NCI-H2196 (cell line): ENCODE results near the gene CCL3.
"Not testable (repeated sequence)": the region's sequence is repeated elsewhere in the genome, so short reads cannot be mapped to it uniquely, and the experiment has no call there.

Experiments used
- DNase-seq: peaks from one replicate; lab custom pipeline; 2025; ENCODE audit not compliant: unreplicated experiment; lab: John Stamatoyannopoulos, UW

The CCL3 gene

DNA sequence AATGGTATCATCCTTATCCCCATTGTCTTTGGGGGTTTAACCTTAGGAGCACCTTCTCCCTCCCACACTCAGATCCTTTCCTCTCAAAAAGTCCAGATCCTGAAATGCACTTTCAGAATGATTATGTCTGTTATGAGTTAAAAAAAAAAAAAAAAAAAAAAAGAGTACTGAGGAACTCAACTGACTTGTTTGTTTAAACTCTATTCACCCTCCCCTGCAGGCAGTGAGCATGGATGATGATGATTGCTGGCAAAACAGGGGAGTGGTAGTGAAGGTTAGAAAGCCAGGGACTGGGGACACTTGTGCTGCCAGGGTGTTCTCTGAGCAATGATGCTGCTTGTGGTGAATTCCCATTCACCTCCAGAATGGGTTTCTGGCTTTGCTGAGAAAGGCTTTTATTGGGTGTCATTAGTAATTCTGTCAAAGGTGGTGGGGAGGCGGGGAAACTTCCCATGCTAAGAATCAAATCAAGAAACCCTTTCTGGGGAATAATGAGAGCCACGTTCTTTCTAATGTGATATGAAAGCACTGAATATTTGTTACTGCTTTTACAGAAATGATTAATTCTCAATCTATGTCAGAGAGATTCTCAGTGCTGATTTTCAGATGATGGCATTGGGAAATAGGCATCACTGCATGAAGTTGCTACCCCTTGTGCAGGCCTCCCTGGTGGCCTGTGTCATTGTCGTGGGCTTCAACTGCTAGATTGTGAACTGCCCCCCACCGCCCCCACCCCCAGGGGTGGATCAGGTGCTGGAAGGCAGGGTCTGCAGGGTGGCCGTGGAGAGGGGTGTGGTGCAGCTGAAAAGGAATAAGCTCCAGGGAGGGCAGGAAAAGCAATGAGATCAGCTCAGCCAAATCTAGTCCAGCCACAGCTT, 27.8 kb upstream of the CCL3 start:
- no peak for DNase-seq

DNA sequence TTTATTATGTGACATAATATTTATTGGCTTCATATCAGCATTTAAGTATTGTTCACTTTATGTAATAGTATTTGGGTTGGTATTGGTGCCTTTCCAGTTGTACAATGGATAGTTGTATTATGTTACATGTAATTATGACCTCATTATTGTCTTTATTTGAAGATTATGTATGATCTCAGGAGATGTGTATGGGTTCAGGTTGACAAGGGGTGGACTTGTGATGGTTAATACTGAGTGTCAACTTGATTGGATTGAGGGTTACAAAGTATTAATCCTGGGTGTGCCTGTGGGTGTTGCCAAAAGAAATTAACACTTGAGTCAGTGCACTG, 25.7 kb upstream of the CCL3 start:
- DNase-seq = not testable (repeated sequence)

DNA sequence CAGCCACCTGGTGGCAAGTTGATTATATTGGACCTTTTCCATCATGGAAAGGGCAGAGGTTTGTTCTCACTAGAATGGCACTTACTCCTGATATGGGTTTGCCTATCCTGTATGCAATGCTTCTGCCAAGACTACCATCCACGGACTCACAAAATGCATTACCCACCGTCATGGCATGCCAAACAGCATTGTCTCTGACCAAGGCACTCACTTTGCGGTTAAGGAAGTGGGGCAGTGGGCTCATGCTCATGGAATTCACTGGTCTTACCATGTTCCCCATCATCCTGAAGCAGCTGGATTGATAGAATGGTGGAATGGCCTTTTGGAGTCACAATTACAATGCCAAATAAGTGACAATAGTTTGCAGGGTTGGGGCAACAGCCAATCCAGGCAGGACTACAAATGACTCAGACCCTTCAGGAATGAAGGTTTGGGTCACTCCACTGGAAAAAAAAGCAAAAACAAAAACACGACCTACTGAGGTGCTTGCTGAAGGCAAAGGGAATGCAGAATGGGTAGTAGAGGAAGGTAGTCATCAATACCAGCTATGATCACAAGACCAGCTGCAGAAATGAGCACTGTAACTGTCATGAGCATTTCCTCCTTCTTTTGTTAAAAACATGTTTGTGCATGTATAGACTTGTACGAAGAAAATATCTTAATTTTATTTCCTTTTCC, 25.2 kb upstream of the CCL3 start:
- DNase-seq = not testable (repeated sequence)

DNA sequence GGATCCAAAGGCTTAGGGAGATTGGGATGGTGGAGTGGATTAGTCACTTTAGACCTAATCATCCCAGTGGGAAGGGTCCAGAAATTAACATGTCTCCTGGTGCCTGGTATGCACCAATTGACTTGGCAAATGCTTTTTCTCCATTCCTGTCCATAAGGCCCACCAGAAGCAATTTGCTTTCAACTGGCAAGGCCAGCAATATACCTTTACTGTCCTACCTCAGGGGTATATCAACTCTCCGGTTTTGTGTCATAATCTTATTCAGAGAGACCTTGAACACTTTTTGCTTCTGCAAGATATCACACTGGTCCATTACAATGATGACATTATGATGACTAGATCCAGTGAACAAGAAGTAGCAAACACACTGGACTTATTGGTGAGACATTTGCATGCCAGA, 23.2 kb upstream of the CCL3 start:
- DNase-seq = not testable (repeated sequence)

DNA sequence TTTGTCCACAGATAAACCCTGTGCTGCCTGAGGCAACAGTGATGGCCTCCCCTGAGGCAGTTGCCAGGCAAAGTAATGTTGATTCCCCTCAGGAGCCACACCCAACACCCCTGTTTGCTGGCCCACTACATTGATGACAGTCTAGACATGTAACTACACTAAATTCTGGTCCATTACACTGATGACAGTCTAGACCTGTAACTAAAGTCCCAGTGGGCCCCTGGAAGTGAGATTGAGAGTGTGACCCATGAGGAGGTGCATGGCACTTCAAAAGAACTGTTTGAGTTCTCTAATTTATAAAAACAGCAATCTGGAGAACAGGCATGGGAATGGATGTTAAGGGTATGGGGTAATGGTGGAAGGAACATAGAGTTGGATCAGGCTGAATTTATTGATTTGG, 22.6 kb upstream of the CCL3 start:
- DNase-seq = no peak

DNA sequence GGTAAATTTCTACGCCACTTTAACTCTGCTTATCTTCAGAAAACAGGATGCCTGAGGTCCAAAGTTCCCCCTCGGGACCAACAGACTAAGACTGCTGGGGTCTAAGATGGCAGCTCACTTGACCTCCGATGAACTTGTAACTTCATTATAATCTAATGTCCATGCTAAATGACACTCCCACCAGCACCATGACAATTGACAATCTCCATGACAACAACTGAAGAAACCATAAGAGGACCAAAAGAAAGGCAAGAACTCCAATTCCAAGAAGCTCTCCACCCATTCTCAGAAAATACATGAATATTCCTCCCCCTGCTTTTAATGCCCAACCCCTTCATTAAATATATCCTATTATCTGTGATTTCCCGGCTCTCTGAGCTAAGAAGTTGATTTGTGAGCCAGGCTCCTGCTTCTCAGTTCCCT, 21.1 kb upstream of the CCL3 start:
- DNase-seq = no peak

DNA sequence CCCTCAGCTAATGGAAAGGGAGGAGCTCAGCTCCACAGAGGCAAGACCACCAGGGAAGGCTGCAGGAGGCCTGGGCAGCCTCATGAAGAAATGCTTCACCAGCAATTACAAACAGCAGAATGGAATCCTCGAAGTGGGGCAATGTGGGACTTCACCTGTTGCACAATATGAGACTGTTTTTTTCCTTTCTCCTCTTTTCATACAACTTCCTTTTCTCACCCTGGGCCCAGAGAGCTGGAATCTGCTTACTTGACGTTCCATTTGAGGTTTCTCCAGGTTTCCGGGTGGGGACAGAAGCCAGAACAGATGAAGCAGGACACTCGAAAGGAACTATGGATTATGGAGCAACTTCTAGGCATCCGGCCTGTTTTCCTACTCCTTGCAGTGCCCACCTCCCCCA, 18.3 kb upstream of the CCL3 start:
- DNase-seq = not testable (repeated sequence)

- no peak for DNase-seq
Measured at GRCh38 chr17:36107660-36108059, 17.7 kb upstream of the CCL3 start.

DNA sequence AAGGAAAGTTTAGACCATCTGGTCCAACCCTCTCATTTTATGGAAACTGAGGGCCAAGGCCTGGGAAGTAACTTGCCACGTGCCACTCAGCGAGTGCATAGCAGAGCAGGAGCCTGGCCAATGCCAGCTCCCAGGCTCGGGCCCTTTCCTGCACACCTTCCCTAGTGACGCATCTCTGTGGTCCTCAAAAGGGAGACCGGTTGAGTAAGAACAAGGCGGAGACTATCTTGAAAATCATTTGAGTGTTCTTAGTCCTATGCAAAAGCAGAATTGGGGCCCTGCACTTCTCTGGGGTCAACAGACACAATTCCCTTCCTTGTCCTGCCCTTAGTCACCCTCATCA, 16.5 kb upstream of the CCL3 start:
- no peak for DNase-seq

GRCh38 chr17:36105781-36106492, 16.0 kb upstream of the CCL3 start:
- no peak for DNase-seq

DNA sequence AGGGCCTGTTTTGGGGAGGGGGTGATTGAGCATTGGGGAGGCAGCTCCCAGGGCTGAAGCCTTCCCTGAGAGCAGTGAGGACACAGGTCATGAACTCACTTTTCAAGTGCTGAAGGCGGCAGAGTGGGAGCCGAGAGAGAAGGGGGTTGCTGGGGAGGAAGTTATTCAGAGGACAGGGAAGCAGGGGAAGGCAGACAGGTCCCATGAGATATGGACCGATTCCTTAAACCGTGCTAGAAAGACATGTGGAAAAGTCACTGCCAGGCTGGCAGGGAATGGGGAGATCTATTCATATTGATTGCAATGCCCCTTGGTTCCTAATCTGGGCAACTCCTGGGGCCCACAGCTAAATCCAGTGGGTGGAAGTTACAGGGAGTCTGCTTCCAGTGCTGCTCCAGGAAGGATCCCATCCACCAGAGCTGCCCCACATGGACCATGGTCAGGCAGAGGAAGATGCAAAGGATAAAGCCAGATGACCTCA, 14.8 kb upstream of the CCL3 start:
- DNase-seq = no peak

GRCh38 chr17:36104246-36104645, 14.3 kb upstream of the CCL3 start:
- DNase-seq = not testable (repeated sequence)

- DNase-seq = not testable (repeated sequence)
Measured at GRCh38 chr17:36103401-36103975, 13.5 kb upstream of the CCL3 start, which contains the start of gene CCL4. TSS of gene CCL4 (plus strand) at chr17:36103827. CDS start at chr17:36103906, 79 bp downstream.

DNA sequence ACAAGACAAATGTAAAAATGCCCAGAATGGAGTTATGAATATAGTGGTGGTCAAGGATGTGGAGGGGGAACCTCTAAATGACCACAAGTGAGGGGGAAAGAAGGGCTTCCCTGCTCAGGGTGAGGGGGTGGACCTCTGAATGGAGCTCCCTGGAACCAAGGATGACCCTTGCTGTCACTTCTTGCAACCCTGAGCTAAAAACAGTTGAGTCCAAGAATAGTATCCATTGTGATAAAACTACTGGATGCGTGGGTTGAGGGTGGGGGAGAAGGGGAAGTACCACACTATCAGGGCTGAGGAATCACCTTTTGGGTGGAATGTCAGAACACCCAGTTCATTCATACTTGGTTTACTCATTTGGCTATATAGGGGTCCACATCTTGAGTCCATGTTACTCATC, 9.1 kb upstream of the CCL3 start:
- not testable (repeated sequence) for DNase-seq

DNA sequence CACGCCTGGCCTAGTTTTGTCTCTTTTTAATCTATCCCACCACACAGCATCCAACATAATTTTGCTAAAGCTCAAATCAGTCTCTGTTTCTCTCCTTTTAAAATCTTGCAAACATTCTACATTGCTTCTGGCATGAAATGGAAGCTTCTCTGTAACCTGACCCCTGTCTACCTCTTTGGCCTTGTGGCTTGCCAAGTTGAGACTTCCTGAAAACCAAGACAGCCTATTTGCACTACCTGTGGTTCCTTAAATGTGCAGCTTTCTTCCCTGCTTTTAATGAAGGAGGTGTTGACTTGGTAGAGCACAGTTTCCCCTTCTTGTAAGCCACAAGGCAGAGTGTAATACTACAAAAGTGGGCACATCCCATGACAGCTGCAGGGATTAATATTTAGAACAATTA, 6.0 kb upstream of the CCL3 start:
- no peak for DNase-seq

DNA sequence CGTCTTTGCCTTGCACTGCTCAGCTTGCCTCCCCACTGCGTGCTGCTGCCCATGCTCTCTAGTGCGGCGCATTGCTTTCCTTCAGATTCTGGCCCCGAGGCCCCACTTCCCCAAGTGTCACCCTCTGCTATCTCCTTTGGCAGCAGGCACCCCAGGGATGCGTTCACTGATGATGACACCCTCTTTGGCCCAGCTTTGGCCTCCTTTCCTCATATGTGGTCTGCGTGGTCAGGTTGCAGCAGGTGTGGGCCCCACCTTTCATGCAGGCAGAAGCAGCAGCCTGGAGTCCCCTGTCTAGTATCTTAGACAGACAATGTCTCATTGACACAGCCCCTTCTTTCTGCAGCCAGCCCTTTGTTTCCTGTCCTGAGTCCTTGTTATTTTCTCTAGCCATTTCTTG, 4.8 kb upstream of the CCL3 start:
- no peak for DNase-seq

DNA sequence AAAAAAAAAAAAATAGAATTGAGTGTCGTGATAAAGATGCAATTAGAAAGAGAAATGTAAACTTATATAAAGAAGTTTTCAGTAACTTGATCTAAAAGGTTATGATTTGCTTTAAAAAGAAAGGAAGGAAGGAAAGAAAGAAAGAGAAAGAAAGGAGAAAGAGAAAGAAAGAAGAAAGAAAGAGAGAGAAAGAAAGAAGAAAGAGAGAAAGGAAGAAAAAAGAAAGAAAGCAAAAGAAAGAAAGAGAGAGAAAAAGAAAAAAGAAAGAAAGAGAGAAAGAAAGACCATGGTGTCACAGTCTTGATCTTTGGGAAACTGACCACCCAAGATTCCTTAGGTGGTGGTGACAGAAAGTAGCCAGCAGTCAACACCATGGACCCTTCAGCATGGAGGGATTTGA, 4.3 kb upstream of the CCL3 start:
- DNase-seq = no peak

DNA sequence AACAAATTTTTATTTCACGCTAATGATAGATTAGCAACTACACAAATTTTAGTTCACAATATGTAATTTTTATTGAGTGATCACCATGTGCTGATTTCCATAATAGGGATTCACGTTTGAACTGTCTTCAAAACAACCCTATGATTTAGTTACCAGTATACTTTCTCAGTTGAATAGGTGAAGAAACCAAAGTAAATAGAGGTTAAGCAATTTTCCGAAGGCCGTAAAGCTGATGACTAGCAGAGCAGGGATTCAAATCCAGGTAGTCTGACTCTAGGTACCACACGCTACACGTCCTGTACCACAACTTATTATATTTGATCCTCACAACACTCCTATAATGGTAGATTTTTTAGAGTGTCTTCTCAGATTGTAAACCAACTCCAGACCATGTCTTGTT, 2.8 kb upstream of the CCL3 start:
- DNase-seq = not testable (repeated sequence)

- DNase-seq = no peak
Measured at GRCh38 chr17:36092230-36092629, 2.3 kb upstream of the CCL3 start.

DNA sequence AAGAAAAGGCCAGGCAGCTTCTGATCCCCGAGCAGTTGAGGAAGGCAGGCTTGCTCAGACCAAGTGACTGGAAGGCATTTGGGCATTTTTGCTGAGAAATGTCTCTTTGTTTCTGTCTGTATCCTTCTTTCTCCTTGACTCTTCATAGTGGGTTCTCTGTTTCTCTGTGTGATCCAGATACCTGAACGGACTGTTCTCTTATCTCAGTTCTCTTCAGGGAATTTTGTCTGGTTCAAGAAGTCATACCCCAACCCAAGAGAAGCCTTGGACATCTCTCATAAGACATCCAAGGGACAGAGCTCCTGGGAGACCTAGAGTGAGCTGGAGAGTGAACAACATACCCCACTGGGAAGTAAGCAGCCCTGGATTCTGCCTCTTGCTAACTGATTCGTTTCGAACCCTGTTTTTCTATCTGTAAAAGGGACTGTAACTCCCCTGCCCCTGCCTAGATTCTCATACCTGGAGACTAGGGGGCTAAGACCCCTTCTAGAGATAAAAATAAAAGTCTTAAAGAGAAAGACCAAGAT, 541 bp downstream of the CCL3 start:
- DNase-seq = no peak

GRCh38 chr17:36088670-36089338, 1.1 kb downstream of the CCL3 start:
- no peak for DNase-seq
